CD8-positive, alpha-beta memory T cell (primary cell): ENCODE measurements around the gene COQ10A. TPM values are rescaled to one million over a fixed set of nuclear protein-coding genes. Genes with fewer than 3 reads are reported as not detected.
"Not testable (repeated sequence)": the region's sequence is repeated elsewhere in the genome, so short reads cannot be mapped to it uniquely, and the experiment has no call there.

Experiments used
- CTCF ChIA-PET: fragments of 350-600 bp; sonication (Branson Sonifier 250); formaldehyde crosslinking; loops from one replicate; lab custom pipeline; 2021; ENCODE audit warnings: antibody characterized with exemption; lab: Charles Lee
- POLR2A ChIA-PET: fragments of 350-600 bp; sonication (Branson Sonifier 250); formaldehyde crosslinking; loops from one replicate; lab custom pipeline; 2021; ENCODE audit warnings: antibody characterized with exemption; lab: Charles Lee
- DNase-seq, 5 donors: peaks; one replicate each; pipeline versions ENCODE4 v3.0.0 to v3.0.0-alpha.2; 2020 to 2022; ENCODE audit warnings: mixed read lengths in 1 of 5
- H3K27ac ChIP-seq: one replicate; pipeline ENCODE4 v1.7.0; 2013; ENCODE audit warnings: low read depth, mild to moderate bottlenecking, low read length, moderate library complexity
- H3K27me3 ChIP-seq: 2 replicates; pipeline ENCODE4 v1.7.0; 2013; ENCODE audit warnings: low read length, mild to moderate bottlenecking; ENCODE audit not compliant: insufficient read depth, poor library complexity, severe bottlenecking
- H3K36me3 ChIP-seq: 2 replicates; pipeline ENCODE4 v1.7.0; 2013; ENCODE audit warnings: mild to moderate bottlenecking, low read length, moderate library complexity; ENCODE audit not compliant: insufficient read depth
- H3K4me1 ChIP-seq: 2 replicates; pipeline ENCODE4 v1.7.0; 2013; ENCODE audit warnings: mild to moderate bottlenecking, low read length, moderate library complexity; ENCODE audit not compliant: insufficient read depth
- H3K4me3 ChIP-seq: 2 replicates; pipeline ENCODE4 v1.7.0; 2013; ENCODE audit warnings: mild to moderate bottlenecking, low read length
- H3K9me3 ChIP-seq: 2 replicates; pipeline ENCODE4 v1.7.0; 2013; ENCODE audit warnings: mild to moderate bottlenecking, low read length
- H3K27ac Mint-ChIP-seq, 8 donors: one replicate each; pipeline ENCODE4 v1.8.0; 2020 to 2021; ENCODE audit warnings: mixed read lengths in 8 of 8, mild to moderate bottlenecking in 6 of 8, inconsistent platforms in 3 of 8, moderate library complexity in 3 of 8
- H3K27me3 Mint-ChIP-seq, 2 donors: one replicate each; pipeline ENCODE4 v1.8.0; 2020 to 2021; ENCODE audit warnings: mixed read lengths in 2 of 2, mild to moderate bottlenecking in 1 of 2, moderate library complexity in 1 of 2
- H3K36me3 Mint-ChIP-seq, 3 donors: one replicate each; pipeline ENCODE4 v1.8.0; 2020 to 2021; ENCODE audit warnings: mixed read lengths in 3 of 3, inconsistent platforms in 1 of 3, mild to moderate bottlenecking in 1 of 3
- H3K4me1 Mint-ChIP-seq, 3 donors: one replicate each; pipeline ENCODE4 v1.8.0; 2020 to 2021; ENCODE audit warnings: mixed read lengths in 3 of 3, inconsistent platforms in 1 of 3, mild to moderate bottlenecking in 1 of 3
- H3K4me3 Mint-ChIP-seq, 7 donors: one replicate each; pipeline ENCODE4 v1.8.0; 2020 to 2021; ENCODE audit warnings: mixed read lengths in 7 of 7, mild to moderate bottlenecking in 6 of 7, moderate library complexity in 4 of 7, inconsistent platforms in 2 of 7
- H3K9me3 Mint-ChIP-seq, 5 donors: one replicate each; pipeline ENCODE4 v1.8.0; 2020 to 2022; ENCODE audit warnings: mixed read lengths in 5 of 5, mild to moderate bottlenecking in 3 of 5, moderate library complexity in 2 of 5, inconsistent platforms in 1 of 5
- polyA plus RNA-seq: library from polyadenylated mRNA; unstranded; fragments of 300-500 nt; fragmentation: Illumina TruSeq; gene quantifications from one replicate; pipeline ENCODE4 v1.2.3, GENCODE V29; 2021
- total RNA-seq, 2 experiments: library from RNA; stranded (reverse); gene quantifications; one replicate each; pipeline ENCODE4 v1.2.3, GENCODE V29; 2021

Gene COQ10A
- total and polyA plus RNA-seq, 3 experiments from 2014 or later, result 14.2 to 14.4 (median 14.3) TPM

GRCh38 chr12:56280849-56281248, 14.1 kb downstream of the COQ10A start:
- Mint-ChIP-seq H3K36me3 (peaks cover 14 to 64% (median 17%) of the 10 kb centered on the region in 3 donors), H3K4me1 (peaks cover 0 to 3% (median 3%) of the 10 kb centered on the region in 3 donors), H3K27me3 (no peaks in the 10 kb centered on the region), H3K4me3 (no peak overlapping the region), H3K27ac (peak overlapping the region in 6 of 8 donors; percentile 40 to 85 (median 54)), H3K9me3 (no peaks in the 10 kb centered on the region)
- Histone ChIP-seq H3K36me3 (peaks cover 54% of the 10 kb centered on the region), H3K27me3 (no peaks in the 10 kb centered on the region), H3K9me3 (no peaks in the 10 kb centered on the region), H3K27ac (no peak overlapping the region), H3K4me1 (no peaks in the 10 kb centered on the region), H3K4me3 (no peak overlapping the region)
- POLR2A ChIA-PET, result interaction anchor here (0.7 kb wide), 1 partner anchor 144 kb away, joined by 10 read pairs; no protein-coding TSS in a partner anchor
- DNase-seq, result no peak
- CTCF ChIA-PET, result interaction anchor here (0.6 kb wide), 1 partner anchor 383 kb away, joined by 3 read pairs; no protein-coding TSS in a partner anchor

GRCh38 chr12:56282030-56282429, 15.3 kb downstream of the COQ10A start:
- peaks cover 54% of the 10 kb centered on the region for H3K36me3 ChIP-seq
- POLR2A ChIA-PET, result no interaction called here
- CTCF ChIA-PET, result no interaction called here

GRCh38 chr12:56282579-56282978, 15.8 kb downstream of the COQ10A start:
- no peak overlapping the region for H3K4me3 ChIP-seq
- Mint-ChIP-seq H3K36me3 (peaks cover 14 to 65% (median 15%) of the 10 kb centered on the region in 3 donors), H3K4me1 (peaks cover 5 to 9% (median 6%) of the 10 kb centered on the region in 3 donors), H3K27ac (peak overlapping the region in 5 of 8 donors; percentile 11 to 75 (median 39)), H3K9me3 (no peaks in the 10 kb centered on the region), H3K27me3 (no peaks in the 10 kb centered on the region), H3K4me3 (no peak overlapping the region)
- H3K27ac ChIP-seq, result no peak overlapping the region
- no peaks in the 10 kb centered on the region for H3K9me3 ChIP-seq
- no peak for DNase-seq
- ChIA-PET CTCF (no interaction called here), POLR2A (no interaction called here)
- H3K4me1 ChIP-seq, result no peaks in the 10 kb centered on the region
- H3K27me3 ChIP-seq, result no peaks in the 10 kb centered on the region
- peaks cover 54% of the 10 kb centered on the region for H3K36me3 ChIP-seq

More at GRCh38 chr12:56282030-56282429, 15.3 kb downstream of the COQ10A start:
- H3K9me3 ChIP-seq, result no peaks in the 10 kb centered on the region
- no peaks in the 10 kb centered on the region for H3K9me3 Mint-ChIP-seq
- H3K4me1 ChIP-seq, result no peaks in the 10 kb centered on the region
- H3K27me3 ChIP-seq, result no peaks in the 10 kb centered on the region
- H3K36me3 Mint-ChIP-seq, result peaks cover 14 to 66% (median 15%) of the 10 kb centered on the region in 3 donors
- peaks cover 5 to 9% (median 6%) of the 10 kb centered on the region in 3 donors for H3K4me1 Mint-ChIP-seq
- no peak overlapping the region for H3K27ac ChIP-seq
- no peak for DNase-seq
- peak overlapping the region in 5 of 8 donors; percentile 37 to 75 (median 61) for H3K27ac Mint-ChIP-seq
- H3K4me3 ChIP-seq, result no peak overlapping the region
- no peaks in the 10 kb centered on the region for H3K27me3 Mint-ChIP-seq
- no peak overlapping the region for H3K4me3 Mint-ChIP-seq

GRCh38 chr12:56284263-56284662, 17.5 kb downstream of the COQ10A start:
- H3K27ac ChIP-seq, H3K9me3 ChIP-seq, H3K4me3 Mint-ChIP-seq, H3K9me3 Mint-ChIP-seq, H3K4me1 ChIP-seq, H3K27ac Mint-ChIP-seq, H3K4me3 ChIP-seq, H3K27me3 Mint-ChIP-seq, H3K27me3 ChIP-seq, POLR2A ChIA-PET, DNase-seq: not testable (repeated sequence)
- CTCF ChIA-PET, result interaction anchor here (1.1 to 1.6 kb wide), 2 partner anchors 17 to 109 kb away, joined by 3 read pairs; no protein-coding TSS in a partner anchor
- peaks cover 11 to 60% (median 15%) of the 10 kb centered on the region in 3 donors for H3K36me3 Mint-ChIP-seq
- peaks cover 6 to 15% (median 9%) of the 10 kb centered on the region in 3 donors for H3K4me1 Mint-ChIP-seq
- H3K36me3 ChIP-seq, result peaks cover 40% of the 10 kb centered on the region

- no peaks in the 10 kb centered on the region for H3K27me3 ChIP-seq
- ChIA-PET CTCF (interaction anchor here (1.1 to 1.2 kb wide), 2 partner anchors 14 to 15 kb away, joined by 3 to 4 read pairs; partner anchors contain the start of gene CS), POLR2A (no interaction called here)
- peaks cover 35% of the 10 kb centered on the region for H3K36me3 ChIP-seq
- DNase-seq, result no peak
- peak overlapping the region in 4 of 8 donors; percentile 4 to 88 (median 27) for H3K27ac Mint-ChIP-seq
- H3K4me1 ChIP-seq, result peaks cover 5% of the 10 kb centered on the region
- peaks cover 8 to 27% (median 12%) of the 10 kb centered on the region in 3 donors for H3K4me1 Mint-ChIP-seq
- H3K27ac ChIP-seq, result no peak overlapping the region
- no peaks in the 10 kb centered on the region for H3K9me3 Mint-ChIP-seq
- H3K27me3 Mint-ChIP-seq, result no peaks in the 10 kb centered on the region
- H3K4me3 Mint-ChIP-seq, result no peak overlapping the region
- no peaks in the 10 kb centered on the region for H3K9me3 ChIP-seq
- no peak overlapping the region for H3K4me3 ChIP-seq
- peaks cover 7 to 63% (median 14%) of the 10 kb centered on the region in 3 donors for H3K36me3 Mint-ChIP-seq
Measured at GRCh38 chr12:56286044-56286830, 19.5 kb downstream of the COQ10A start.

GRCh38 chr12:56288705-56289387, 22.1 kb downstream of the COQ10A start:
- DNase-seq, result no peak
- Mint-ChIP-seq H3K36me3 (peaks cover 4 to 50% (median 6%) of the 10 kb centered on the region in 3 donors), H3K4me1 (peaks cover 20 to 44% (median 24%) of the 10 kb centered on the region in 3 donors), H3K9me3 (no peaks in the 10 kb centered on the region), H3K4me3 (no peak overlapping the region), H3K27ac (peak overlapping the region in 1 of 8 donors; percentile 40), H3K27me3 (no peaks in the 10 kb centered on the region)
- H3K36me3 ChIP-seq, result peaks cover 16% of the 10 kb centered on the region
- no peaks in the 10 kb centered on the region for H3K9me3 ChIP-seq
- H3K27me3 ChIP-seq, result no peaks in the 10 kb centered on the region
- H3K4me3 ChIP-seq, result no peak overlapping the region
- H3K4me1 ChIP-seq, result peaks cover 16% of the 10 kb centered on the region
- CTCF ChIA-PET, result interaction anchor here (1.0 kb wide), 1 partner anchor 22 kb away, joined by 3 read pairs; the partner anchor contains the start of gene COQ10A
- POLR2A ChIA-PET, result no interaction called here
- H3K27ac ChIP-seq, result no peak overlapping the region

- ChIA-PET POLR2A (no interaction called here), CTCF (no interaction called here)
- H3K27ac ChIP-seq, result no peak overlapping the region
- Mint-ChIP-seq H3K9me3 (no peaks in the 10 kb centered on the region), H3K27me3 (no peaks in the 10 kb centered on the region), H3K36me3 (peaks cover 0 to 48% (median 6%) of the 10 kb centered on the region in 3 donors), H3K4me1 (peaks cover 40 to 68% (median 50%) of the 10 kb centered on the region in 3 donors), H3K27ac (peak overlapping the region in 1 of 8 donors; percentile 24), H3K4me3 (no peak overlapping the region)
- peaks cover 35% of the 10 kb centered on the region for H3K4me1 ChIP-seq
- no peak for DNase-seq
- no peaks in the 10 kb centered on the region for H3K27me3 ChIP-seq
- no peaks in the 10 kb centered on the region for H3K9me3 ChIP-seq
- H3K4me3 ChIP-seq, result no peak overlapping the region
- H3K36me3 ChIP-seq, result peaks cover 13% of the 10 kb centered on the region
Measured at GRCh38 chr12:56293795-56294194, 27.1 kb downstream of the COQ10A start.
